PC-3 (cell line): Measurements from ENCODE around the gene GCDH. TPM values are rescaled to one million over a fixed set of nuclear protein-coding genes. Genes with fewer than 3 reads are reported as not detected.

Source experiments
- ATAC-seq: fragments of 200-7000 bp; cut with Tn5 transposase; 2 replicates; pipeline ENCODE4 v1.9.1; 2020; ENCODE audit warnings: mild to moderate bottlenecking, moderate library complexity
- BruUV-seq: library from RNA; stranded (reverse); fragments of 400-500 nt; replicated peaks from 2 replicates; lab custom pipeline; 2021; lab: Mats Ljungman, UMichigan
- CTCF ChIA-PET: fragments of 300-600 bp; sonication (Branson Sonifier 250); formaldehyde crosslinking; loops from one replicate; lab custom pipeline; 2022; ENCODE audit warnings: antibody characterized with exemption; lab: Charles Lee
- POLR2A ChIA-PET: fragments of 300-600 bp; sonication (Branson Sonifier 250); formaldehyde crosslinking; loops from one replicate; lab custom pipeline; 2022; ENCODE audit warnings: antibody characterized with exemption; ENCODE audit not compliant: unreplicated experiment; lab: Charles Lee
- DNase-seq: peaks from one replicate; pipeline ENCODE4 v3.0.0-alpha.2; 2015
- H2AFZ ChIP-seq: fragments of 300-600 bp; sonication (generic); 2 replicates; pipeline ENCODE4 v1.6.0; 2016; ENCODE audit warnings: antibody characterized with exemption, low read length
- H3F3A ChIP-seq: fragments of 300-600 bp; sonication (generic); one replicate; pipeline ENCODE4 v1.6.0; 2017; ENCODE audit warnings: antibody characterized with exemption, low read length, control low read depth, mild to moderate bottlenecking; ENCODE audit not compliant: unreplicated experiment
- H3K27ac ChIP-seq: fragments of 300-600 bp; sonication (generic); 2 replicates; pipeline ENCODE4 v1.5.1; 2016; ENCODE audit warnings: mild to moderate bottlenecking, low read length
- H3K27me3 ChIP-seq: fragments of 300-600 bp; sonication (generic); 2 replicates; pipeline ENCODE4 v1.6.1; 2016; ENCODE audit warnings: low read length, mixed read lengths
- H3K36me3 ChIP-seq: fragments of 300-600 bp; sonication (generic); 2 replicates; pipeline ENCODE4 v1.6.1; 2016; ENCODE audit warnings: low read depth, mixed run types, low read length, mixed read lengths
- H3K4me1 ChIP-seq: fragments of 300-600 bp; sonication (generic); 2 replicates; pipeline ENCODE4 v1.5.1; 2016; ENCODE audit warnings: low read length; ENCODE audit not compliant: insufficient read depth
- H3K4me2 ChIP-seq: fragments of 300-600 bp; sonication (generic); 2 replicates; pipeline ENCODE4 v1.6.0; 2016; ENCODE audit warnings: low read length
- H3K4me3 ChIP-seq: fragments of 300-600 bp; sonication (generic); 2 replicates; pipeline ENCODE4 v1.5.1; 2016; ENCODE audit warnings: mild to moderate bottlenecking, low read length, mixed read lengths
- H3K79me2 ChIP-seq: fragments of 300-600 bp; sonication (generic); 2 replicates; pipeline ENCODE4 v1.6.1; 2017; ENCODE audit warnings: low read length, mixed read lengths
- H3K9ac ChIP-seq: fragments of 300-600 bp; sonication (generic); 2 replicates; pipeline ENCODE4 v1.6.0; 2016; ENCODE audit warnings: mild to moderate bottlenecking, low read length
- H3K9me2 ChIP-seq: fragments of 300-600 bp; sonication (generic); replicated peaks from 2 replicates; pipeline ENCODE4 v1.6.1; 2016; ENCODE audit warnings: mixed run types, low read length, mixed read lengths
- H3K9me3 ChIP-seq: fragments of 300-600 bp; sonication (generic); 2 replicates; pipeline ENCODE4 v1.6.1; 2016; ENCODE audit warnings: low read length, mixed read lengths
- H4K20me1 ChIP-seq: fragments of 300-600 bp; sonication (generic); 2 replicates; pipeline ENCODE4 v1.6.1; 2016; ENCODE audit warnings: low read length, mixed read lengths
- CTCF ChIP-seq: fragments of 300-600 bp; sonication (generic); conservative IDR thresholded peaks from 2 replicates; pipeline ENCODE4 v1.5.1; 2017; ENCODE audit warnings: antibody characterized with exemption, low read depth, mild to moderate bottlenecking, low read length
- EZH2 ChIP-seq: fragments of 300-600 bp; sonication (generic); IDR thresholded peaks from one replicate; pipeline ENCODE4 v1.6.1; 2017; ENCODE audit warnings: antibody characterized with exemption, mild to moderate bottlenecking, low read length; ENCODE audit not compliant: unreplicated experiment
- EZH2phosphoT487 ChIP-seq: fragments of 300-600 bp; sonication (generic); IDR thresholded peaks from 2 replicates; pipeline ENCODE4 v1.6.1; 2018; ENCODE audit warnings: mild to moderate bottlenecking, antibody characterized with exemption, low read length, borderline replicate concordance
- intact Hi-C: fragments of 100-400 bp; cut with micrococcal nuclease; formaldehyde crosslinking; loops from 2 replicates; pipeline ENCODE4 v1.9.0; 2023
- total RNA-seq: library from RNA; depleted of rRNA; stranded (reverse); fragments of >200 nt; gene quantifications from 2 replicates; pipeline ENCODE4 v1.2.3, GENCODE V29; 2014

Gene GCDH
- total RNA-seq, 1 experiment from 2014 or later, result 37.4 TPM

- Histone ChIP-seq H3K4me1 (peaks cover 33% of the 10 kb centered on the region), H4K20me1 (peaks cover 32% of the 10 kb centered on the region), H3K79me2 (peaks cover 46% of the 10 kb centered on the region), H3K36me3 (peaks cover 39% of the 10 kb centered on the region), H3F3A (peaks cover 16% of the 10 kb centered on the region), H3K9ac (peak within 1 kb of the TSS; percentile 98), H3K9me3 (no peaks in the 10 kb centered on the region), H3K9me2 (no peaks in the 10 kb centered on the region), H3K27ac (peak within 1 kb of the TSS; percentile 47), H3K4me3 (peak within 1 kb of the TSS; percentile 95), H3K27me3 (no peaks in the 10 kb centered on the region), H3K4me2 (peak within 1 kb of the TSS; percentile 92), H2AFZ (peak within 1 kb of the TSS; percentile 87)
- intact Hi-C loops, result no loop called here
- TF ChIP-seq EZH2phosphoT487, result no peak
- DNase-seq (peak; percentile 100), ATAC-seq (peak; percentile 91)
- ChIA-PET CTCF (interaction anchor here (0.5 kb wide), 1 partner anchor 1014 kb away, joined by 5 read pairs; no protein-coding TSS in a partner anchor), POLR2A (no interaction called here)
- no TSS peak for BruUV-seq
These were observed 47.2 kb downstream of the GCDH start, which contains the start of gene CALR for GRCh38 chr19:12937927-12938778. Gene CALR (plus strand): TSS chr19:12938609. CDS start chr19:12938680, 71 bp downstream.

GRCh38 chr19:12938779-12939601, 48.0 kb downstream of the GCDH start:
- H3F3A ChIP-seq, result peaks cover 24% of the 10 kb centered on the region
- peaks cover 37% of the 10 kb centered on the region for H4K20me1 ChIP-seq
- TF ChIP-seq CTCF (no peak), EZH2 (no peak), EZH2phosphoT487 (no peak)
- peak overlapping the region; percentile 98 for H3K9ac ChIP-seq
- DNase-seq (peak; percentile 22), ATAC-seq (peak; percentile 1; the same call in 1 of the 2 replicates)
- no peaks in the 10 kb centered on the region for H3K9me2 ChIP-seq
- H3K9me3 ChIP-seq, result no peaks in the 10 kb centered on the region
- peak overlapping the region; percentile 95 for H3K4me3 ChIP-seq
- peak overlapping the region; percentile 92 for H3K4me2 ChIP-seq
- H3K27me3 ChIP-seq, result no peaks in the 10 kb centered on the region
- ChIA-PET CTCF (no interaction called here), POLR2A (no interaction called here)
- TSS peak; percentile 55 for BruUV-seq
- intact Hi-C loops, result no loop called here
- H2AFZ ChIP-seq, result no peak overlapping the region
- peaks cover 43% of the 10 kb centered on the region for H3K79me2 ChIP-seq
- H3K4me1 ChIP-seq, result peaks cover 35% of the 10 kb centered on the region
- H3K36me3 ChIP-seq, result peaks cover 45% of the 10 kb centered on the region
- H3K27ac ChIP-seq, result peak overlapping the region; percentile 47

GRCh38 chr19:12939975-12940423, 49.0 kb downstream of the GCDH start:
- POLR2A ChIA-PET, result no interaction called here
- no peak overlapping the region for H3K27ac ChIP-seq

More at GRCh38 chr19:12939975-12940423, 49.0 kb downstream of the GCDH start:
- TF ChIP-seq EZH2phosphoT487, result no peak
- no peak for TF ChIP-seq EZH2
- TF ChIP-seq CTCF, result no peak
- peaks cover 32% of the 10 kb centered on the region for H3K4me1 ChIP-seq
- ATAC-seq (no peak), DNase-seq (no peak)
- H3K9me3 ChIP-seq, result no peaks in the 10 kb centered on the region
- H4K20me1 ChIP-seq, result peaks cover 37% of the 10 kb centered on the region
- intact Hi-C loops, result no loop called here
- no peaks in the 10 kb centered on the region for H3K9me2 ChIP-seq
- H3K36me3 ChIP-seq, result peaks cover 51% of the 10 kb centered on the region
- H3K79me2 ChIP-seq, result peaks cover 42% of the 10 kb centered on the region
- no TSS peak for BruUV-seq
- H3K9ac ChIP-seq, result peak overlapping the region; percentile 98
- no peak overlapping the region for H2AFZ ChIP-seq
- peak overlapping the region; percentile 95 for H3K4me3 ChIP-seq
- H3K4me2 ChIP-seq, result peak overlapping the region; percentile 92
- H3K27me3 ChIP-seq, result no peaks in the 10 kb centered on the region
- CTCF ChIA-PET, result no interaction called here
- peaks cover 34% of the 10 kb centered on the region for H3F3A ChIP-seq
